CD14-positive monocyte (primary cell): Measurements from ENCODE around the gene SELPLG. TPM values are rescaled to one million over a fixed set of nuclear protein-coding genes. Genes with fewer than 3 reads are reported as not detected.
A peak's percentile ranks its signal among the peaks of the same experiment; 100 is the strongest.

ENCODE experiments used
- DNase-seq, 3 donors: peaks; one replicate each; pipeline ENCODE4 v3.0.0-alpha.2; 2011 to 2022
- H2AFZ ChIP-seq: 2 replicates; pipeline ENCODE4 v1.6.0; 2012; ENCODE audit warnings: mild to moderate bottlenecking, low read depth, low read length, inconsistent platforms; ENCODE audit not compliant: insufficient read depth, poor library complexity, severe bottlenecking
- H3K27ac ChIP-seq, 2 donors: 1 replicate in 1 of 2; 2 replicates in 1 of 2; pipeline ENCODE4 v1.5.1; 2012 to 2013; ENCODE audit warnings: low read length in 2 of 2, control low read depth in 1 of 2, inconsistent platforms in 1 of 2, low read depth in 1 of 2, mild to moderate bottlenecking in 1 of 2
- H3K27me3 ChIP-seq, 2 donors: one replicate each; pipeline versions ENCODE4 v1.6.0 to v1.6.1; 2011 to 2013; ENCODE audit warnings: low read length in 2 of 2; ENCODE audit not compliant: control insufficient read depth in 2 of 2, insufficient read depth in 2 of 2
- H3K36me3 ChIP-seq, 2 donors: replicated peaks in 1 of 2; 1 replicate in 1 of 2; 2 replicates in 1 of 2; pipeline versions ENCODE4 v1.5.1 to v1.6.1; 2012 to 2013; ENCODE audit warnings: low read length in 2 of 2, control low read depth in 1 of 2, inconsistent platforms in 1 of 2, mild to moderate bottlenecking in 1 of 2; ENCODE audit not compliant: insufficient read depth in 2 of 2, control insufficient read depth in 1 of 2
- H3K4me1 ChIP-seq, 2 donors: 1 replicate in 1 of 2; 2 replicates in 1 of 2; pipeline versions ENCODE4 v1.5.1 to v1.6.1; 2012 to 2013; ENCODE audit warnings: low read length in 2 of 2, control low read depth in 1 of 2, inconsistent platforms in 1 of 2, mild to moderate bottlenecking in 1 of 2, moderate library complexity in 1 of 2; ENCODE audit not compliant: insufficient read depth in 2 of 2, control insufficient read depth in 1 of 2
- H3K4me2 ChIP-seq: replicated peaks from 2 replicates; pipeline ENCODE3; 2012; ENCODE audit warnings: low read length, moderate library complexity, mild to moderate bottlenecking; ENCODE audit not compliant: poor library complexity, severe bottlenecking; ENCODE audit errors: extremely low read depth
- H3K4me3 ChIP-seq, 3 experiments: fragments of 200-600 bp in 1 of 3; sonication (generic) in 1 of 3; replicated peaks in 1 of 3; 1 replicate in 2 of 3; 2 replicates in 1 of 3; pipeline ENCODE4 v1.5.1; 2011 to 2013; ENCODE audit warnings: low read length in 3 of 3, mild to moderate bottlenecking in 3 of 3, control low read depth in 2 of 3, low read depth in 2 of 3, inconsistent platforms in 1 of 3, moderate library complexity in 1 of 3
- H3K79me2 ChIP-seq: 2 replicates; pipeline ENCODE4 v1.6.0; 2012; ENCODE audit warnings: mild to moderate bottlenecking, control low read depth, inconsistent platforms, low read length, moderate library complexity; ENCODE audit not compliant: insufficient read depth
- H3K9ac ChIP-seq: 2 replicates; pipeline ENCODE4 v1.6.0; 2017; ENCODE audit warnings: low read length, mild to moderate bottlenecking; ENCODE audit not compliant: insufficient read depth, poor library complexity, severe bottlenecking
- H3K9me3 ChIP-seq, 2 donors: replicated peaks in 1 of 2; 1 replicate in 1 of 2; 2 replicates in 1 of 2; pipeline versions ENCODE4 v1.5.1 to v1.6.1; 2012 to 2013; ENCODE audit warnings: low read length in 2 of 2, control low read depth in 1 of 2; ENCODE audit not compliant: control insufficient read depth in 1 of 2, insufficient read depth in 1 of 2
- H4K20me1 ChIP-seq: 2 replicates; pipeline ENCODE4 v1.6.0; 2012; ENCODE audit warnings: mild to moderate bottlenecking, low read length, control low read depth, moderate library complexity; ENCODE audit not compliant: insufficient read depth
- H3K27ac Mint-ChIP-seq, 7 donors: one replicate each; pipeline ENCODE4 v1.8.0; 2020; ENCODE audit warnings: mild to moderate bottlenecking in 7 of 7, mixed read lengths in 7 of 7, moderate library complexity in 6 of 7, inconsistent platforms in 2 of 7
- H3K27me3 Mint-ChIP-seq, 3 donors: one replicate each; pipeline ENCODE4 v1.8.0; 2021 to 2022; ENCODE audit warnings: low read depth in 3 of 3, mild to moderate bottlenecking in 3 of 3, mixed read lengths in 3 of 3, moderate library complexity in 3 of 3, inconsistent platforms in 1 of 3
- H3K36me3 Mint-ChIP-seq, 2 donors: one replicate each; pipeline ENCODE4 v1.8.0; 2020; ENCODE audit warnings: mixed read lengths in 2 of 2, inconsistent platforms in 1 of 2, mild to moderate bottlenecking in 1 of 2
- H3K4me1 Mint-ChIP-seq: one replicate; pipeline ENCODE4 v1.8.0; 2020; ENCODE audit warnings: mild to moderate bottlenecking, mixed read lengths
- H3K4me3 Mint-ChIP-seq, 2 donors: one replicate each; pipeline ENCODE4 v1.8.0; 2020; ENCODE audit warnings: mild to moderate bottlenecking in 2 of 2, mixed read lengths in 2 of 2, moderate library complexity in 1 of 2
- H3K9me3 Mint-ChIP-seq, 7 donors: one replicate each; pipeline ENCODE4 v1.8.0; 2020 to 2022; ENCODE audit warnings: mixed read lengths in 7 of 7, mild to moderate bottlenecking in 6 of 7, moderate library complexity in 6 of 7, inconsistent platforms in 2 of 7
- CTCF ChIP-seq: fragments of 200-600 bp; IDR thresholded peaks from one replicate; pipeline ENCODE4 v1.8.0; 2022; ENCODE audit warnings: antibody characterized with exemption, mild to moderate bottlenecking
- WGBS: methylation state at CpG from one replicate; pipeline ENCODE4 v1.1.5; 2013; ENCODE audit warnings: missing lambda C conversion rate; ENCODE audit not compliant: insufficient coverage; 5-methylcytosine and 5-hydroxymethylcytosine counted together
- intact Hi-C, 2 donors: fragments of 100-400 bp; cut with micrococcal nuclease; formaldehyde crosslinking; loops; one replicate each; pipeline versions ENCODE4 v1.15.0 to v1.15.1; 2023
- polyA plus RNA-seq, 3 donors: library from polyadenylated mRNA; depleted of rRNA in 1 of 3; unstranded in 2 of 3; stranded (reverse) in 1 of 3; fragments of 300-500 nt in 2 of 3; fragments of >200 nt in 1 of 3; fragmentation: Illumina TruSeq in 2 of 3; gene quantifications; 1 replicate in 2 of 3; 2 replicates in 1 of 3; pipeline ENCODE4 v1.2.3, GENCODE V29; 2012 to 2021

Gene SELPLG
- polyA plus RNA-seq, 3 donors: 193 to 349 (median 247) TPM

- H3K36me3 ChIP-seq: peaks cover 40 to 58% of the 10 kb centered on the region in 2 donors
- peaks cover 85% of the 10 kb centered on the region for H3K79me2 ChIP-seq
- H3K4me1 ChIP-seq: no peaks in the 10 kb centered on the region
- H3K9me3 ChIP-seq: no peaks in the 10 kb centered on the region
- DNase-seq: no peak
- H3K27ac Mint-ChIP-seq: peak overlapping the region in 2 of 7 donors; percentile 11 to 53
- no peaks in the 10 kb centered on the region for H3K27me3 ChIP-seq
- peaks cover 88% of the 10 kb centered on the region for H4K20me1 ChIP-seq
- WGBS: 92% methylated on average over 2 of the region's 3 CpGs
- no peak overlapping the region for H3K4me3 Mint-ChIP-seq
- no peak overlapping the region for H2AFZ ChIP-seq
- peaks cover 0 to 1% (median 0%) of the 10 kb centered on the region in 7 donors for H3K9me3 Mint-ChIP-seq
- intact Hi-C loops: no loop called here
- peaks cover 6% of the 10 kb centered on the region for H3K4me1 Mint-ChIP-seq
- peaks cover 0 to 2% (median 0%) of the 10 kb centered on the region in 3 donors for H3K27me3 Mint-ChIP-seq
- no peak overlapping the region for H3K4me3 ChIP-seq
- peaks cover 52 to 64% of the 10 kb centered on the region in 2 donors for H3K36me3 Mint-ChIP-seq
- no peak overlapping the region for H3K27ac ChIP-seq
- TF ChIP-seq CTCF: no peak
- no peak overlapping the region for H3K9ac ChIP-seq
- no peak overlapping the region for H3K4me2 ChIP-seq
Measured at GRCh38 chr12:108677381-108677780, 43.7 kb upstream of the SELPLG start.

GRCh38 chr12:108676707-108677106 is 43.0 kb upstream of the SELPLG start:
- no peak overlapping the region for H3K27ac ChIP-seq
- Mint-ChIP-seq H3K27ac (peak overlapping the region in 2 of 7 donors; percentile 17 to 59), H3K36me3 (peaks cover 58 to 71% of the 10 kb centered on the region in 2 donors), H3K4me3 (no peak overlapping the region), H3K9me3 (peaks cover 0 to 1% (median 0%) of the 10 kb centered on the region in 7 donors), H3K27me3 (peaks cover 0 to 2% (median 0%) of the 10 kb centered on the region in 3 donors), H3K4me1 (peaks cover 6% of the 10 kb centered on the region)
- H3K9ac ChIP-seq: no peak overlapping the region
- no peaks in the 10 kb centered on the region for H3K9me3 ChIP-seq
- no peaks in the 10 kb centered on the region for H3K4me1 ChIP-seq
- H4K20me1 ChIP-seq: peaks cover 88% of the 10 kb centered on the region
- no peak overlapping the region for H3K4me2 ChIP-seq
- peaks cover 45 to 65% of the 10 kb centered on the region in 2 donors for H3K36me3 ChIP-seq
- DNase-seq: no peak
- no peaks in the 10 kb centered on the region for H3K27me3 ChIP-seq
- no peak overlapping the region for H3K4me3 ChIP-seq
- no peak overlapping the region for H2AFZ ChIP-seq
- intact Hi-C loops: no loop called here
- WGBS: 100% methylated on average over 2 of the region's 5 CpGs
- peaks cover 85% of the 10 kb centered on the region for H3K79me2 ChIP-seq
- no peak for TF ChIP-seq CTCF
